ENCODE data around the gene C16orf92. TPM values are rescaled to one million over a fixed set of nuclear protein-coding genes. Genes with fewer than 3 reads are reported as not detected.

The C16orf92 gene
- total and polyA plus RNA-seq, 2 of the 8 experiments (the other 6 are each of a cell fraction or from before 2014, with no cell fraction given): not detected

GRCh38 chr16:30065102-30065942 lies 42.3 kb downstream of the C16orf92 start, which contains the start of gene ALDOA (continued):
- peak; percentile 79 for TF ChIP-seq MAX (IDR thresholded peaks at IDR 0.05)
- peak; percentile 63 to 67; a peak in 2 of 4 replicates for TF ChIP-seq SIN3A (conservative IDR thresholded peaks at IDR 0.05 in 1 of 2, IDR thresholded peaks at IDR 0.05 in 1 of 2; ENCODE audit: low read depth in 1 of 2, low read length in 2 of 2)
- TF ChIP-seq TAF7 (optimal IDR thresholded peaks at IDR 0.05; ENCODE audit: borderline replicate concordance, low read depth, low read length): peak; percentile 79
- TF ChIP-seq YY1 (IDR thresholded peaks at IDR 0.05; ENCODE audit: low read depth, low read length): peak; percentile 9; the same call in 1 of the 2 replicates
- TF ChIP-seq RBBP5 (IDR thresholded peaks at IDR 0.05; ENCODE audit: borderline replicate concordance, low read depth, low read length): peak; percentile 34; the same call in 1 of the 2 replicates
- TF ChIP-seq SIRT6 (IDR thresholded peaks at IDR 0.05; ENCODE audit: low read length): no peak
- TF ChIP-seq MAFK (IDR thresholded peaks at IDR 0.05; ENCODE audit: low read depth, low read length): peak; percentile 77; the same call in 1 of the 2 replicates
- TF ChIP-seq, protein P1, sequence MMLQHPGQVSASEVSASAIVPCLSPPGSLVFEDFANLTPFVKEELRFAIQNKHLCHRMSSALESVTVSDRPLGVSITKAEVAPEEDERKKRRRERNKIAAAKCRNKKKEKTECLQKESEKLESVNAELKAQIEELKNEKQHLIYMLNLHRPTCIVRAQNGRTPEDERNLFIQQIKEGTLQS (IDR thresholded peaks at IDR 0.05; ENCODE audit: insufficient read depth, low read depth, low read length): no peak
- no peak for TF ChIP-seq ATF2 (IDR thresholded peaks at IDR 0.05; ENCODE audit: low read length)
- peak; percentile 78; the same call in 1 of the 2 replicates for TF ChIP-seq E2F6 (IDR thresholded peaks at IDR 0.05)
- TF ChIP-seq ASH2L (IDR thresholded peaks at IDR 0.05; ENCODE audit: low read length): peak; percentile 94
- 0 out of 2 replicates have a peak, but pooled peaks have one; percentile 54 for TF ChIP-seq SRF (IDR thresholded peaks at IDR 0.05; ENCODE audit: low read depth, low read length)
- peak; percentile 79 for TF ChIP-seq TAF1 (IDR thresholded peaks at IDR 0.05; ENCODE audit: low read depth, low read length)
- TF ChIP-seq SP1 (IDR thresholded peaks at IDR 0.05; ENCODE audit: low read depth, low read length): no peak; the same call in 1 of the 2 replicates
- TF ChIP-seq BCL11A (IDR thresholded peaks at IDR 0.05; ENCODE audit: low read depth in 2 of 2, low read length in 2 of 2): no peak
- TF ChIP-seq FOSL1 (IDR thresholded peaks at IDR 0.05; ENCODE audit: insufficient read depth, low read depth, low read length): no peak
- peak; percentile 6; the same call in 1 of the 2 replicates for TF ChIP-seq EGR1 (IDR thresholded peaks at IDR 0.05; ENCODE audit: borderline replicate concordance, low read depth, low read length)
- peak; percentile 93 to 95 for TF ChIP-seq POLR2A (IDR thresholded peaks at IDR 0.05; ENCODE audit: control extremely low read depth in 1 of 2, low read depth in 2 of 2, low read length in 2 of 2)
- no peak for TF ChIP-seq CBX8 (IDR thresholded peaks at IDR 0.05; ENCODE audit: borderline replicate concordance, low read depth, low read length)

Data from H1 (cell line).